Measurements from ENCODE around the gene SFMBT1.

Gene SFMBT1

DNA sequence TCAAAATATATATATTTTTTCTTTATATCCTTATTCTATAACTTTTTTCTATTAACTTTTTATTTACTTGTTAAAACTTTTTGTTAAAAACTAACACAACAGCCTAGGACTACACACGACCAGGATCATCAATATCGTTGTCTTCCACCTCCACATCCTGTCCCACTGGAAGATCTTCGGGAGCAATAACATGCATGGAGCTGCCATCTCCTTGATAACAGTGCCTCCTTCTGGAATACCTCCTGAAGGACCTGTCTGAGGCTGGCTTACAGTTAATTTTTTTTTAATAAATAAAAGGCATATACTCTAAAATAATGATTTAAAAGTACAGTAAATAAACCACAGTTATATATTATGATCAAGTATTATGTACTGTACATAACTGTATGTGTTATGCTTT is 58.9 kb downstream of the SFMBT1 start:
- DNase-seq: peak; percentile 14

DNA sequence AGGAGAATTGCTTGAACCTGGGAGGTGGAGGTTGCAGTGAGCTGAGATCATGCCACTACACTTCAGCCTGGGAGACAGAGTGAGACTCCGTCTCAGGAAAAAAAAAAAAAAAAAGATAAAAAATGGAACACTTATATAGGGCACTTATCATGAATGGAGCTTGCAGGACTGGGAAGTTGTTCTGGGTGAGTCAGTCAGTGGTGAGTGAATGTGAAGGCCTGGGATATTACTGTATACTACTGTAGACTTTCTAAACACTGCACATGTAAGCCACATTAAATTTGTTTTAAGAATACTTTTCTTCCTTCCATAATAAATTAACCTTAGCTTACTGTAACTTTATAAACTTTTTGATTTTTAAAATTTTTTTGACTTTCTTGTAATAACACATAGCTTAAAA is 59.8 kb downstream of the SFMBT1 start:
- peak; percentile 11 for DNase-seq

DNA sequence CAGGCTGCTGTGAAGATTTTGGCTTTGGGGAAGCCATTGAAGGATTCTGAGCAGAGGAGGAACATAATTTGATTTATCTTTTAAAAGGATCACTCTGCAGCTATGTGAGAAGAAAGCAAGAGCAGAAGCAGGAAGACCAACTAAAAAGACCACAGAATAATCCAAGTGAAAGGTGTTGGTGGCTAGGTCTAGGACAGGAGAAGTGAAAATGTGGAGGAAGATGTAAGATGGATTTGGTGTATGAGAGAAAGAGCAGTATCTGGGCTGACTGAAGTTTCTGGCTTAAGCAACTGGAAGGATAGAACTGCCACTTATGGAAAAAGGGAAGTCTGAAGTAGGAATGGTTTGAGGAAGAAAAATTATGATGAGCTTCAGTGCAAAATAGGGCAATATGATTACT is 62.0 kb downstream of the SFMBT1 start:
- DNase-seq: no peak

DNA sequence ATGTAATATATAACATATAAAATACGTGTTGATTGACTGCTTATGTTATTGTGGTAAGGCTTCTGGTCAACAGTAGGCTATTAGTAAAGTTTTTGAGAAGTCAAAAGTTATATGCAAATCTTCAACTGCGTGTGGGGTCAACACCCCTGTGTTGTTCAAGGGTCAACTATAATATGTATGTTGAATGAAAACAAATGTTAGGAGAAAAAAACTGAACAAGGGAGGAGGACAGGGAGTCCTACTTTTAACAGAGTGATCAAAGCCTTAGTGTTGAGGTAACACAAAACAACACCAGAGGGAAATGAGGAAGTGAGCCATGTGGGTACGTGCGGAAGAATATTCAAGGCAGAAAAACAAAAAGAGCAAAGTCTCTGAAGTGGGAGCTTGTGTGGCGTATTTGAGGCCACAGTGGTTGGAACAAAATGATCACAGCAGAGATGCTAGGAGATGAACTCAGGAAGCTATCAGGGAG is 62.5 kb downstream of the SFMBT1 start:
- DNase-seq: no peak

DNA sequence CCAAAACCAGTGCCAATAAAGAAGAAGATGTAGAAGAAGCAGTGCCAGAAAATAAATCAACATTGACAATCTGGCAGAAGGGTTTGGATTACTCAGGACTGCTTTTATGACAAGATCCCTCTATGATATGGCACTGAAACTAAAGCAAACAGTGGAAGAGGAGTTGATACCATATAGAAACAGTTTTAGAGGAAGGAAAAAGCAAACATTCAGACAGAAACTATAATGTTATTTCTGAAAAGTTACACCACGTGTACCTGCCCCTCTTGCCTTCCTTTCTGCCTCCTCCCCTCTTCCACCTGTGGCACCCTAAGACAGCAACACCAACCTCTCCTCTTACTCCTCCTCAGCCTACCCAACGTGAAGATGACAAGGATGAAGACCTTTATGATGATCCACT is 63.0 kb downstream of the SFMBT1 start:
- DNase-seq: no peak

DNA sequence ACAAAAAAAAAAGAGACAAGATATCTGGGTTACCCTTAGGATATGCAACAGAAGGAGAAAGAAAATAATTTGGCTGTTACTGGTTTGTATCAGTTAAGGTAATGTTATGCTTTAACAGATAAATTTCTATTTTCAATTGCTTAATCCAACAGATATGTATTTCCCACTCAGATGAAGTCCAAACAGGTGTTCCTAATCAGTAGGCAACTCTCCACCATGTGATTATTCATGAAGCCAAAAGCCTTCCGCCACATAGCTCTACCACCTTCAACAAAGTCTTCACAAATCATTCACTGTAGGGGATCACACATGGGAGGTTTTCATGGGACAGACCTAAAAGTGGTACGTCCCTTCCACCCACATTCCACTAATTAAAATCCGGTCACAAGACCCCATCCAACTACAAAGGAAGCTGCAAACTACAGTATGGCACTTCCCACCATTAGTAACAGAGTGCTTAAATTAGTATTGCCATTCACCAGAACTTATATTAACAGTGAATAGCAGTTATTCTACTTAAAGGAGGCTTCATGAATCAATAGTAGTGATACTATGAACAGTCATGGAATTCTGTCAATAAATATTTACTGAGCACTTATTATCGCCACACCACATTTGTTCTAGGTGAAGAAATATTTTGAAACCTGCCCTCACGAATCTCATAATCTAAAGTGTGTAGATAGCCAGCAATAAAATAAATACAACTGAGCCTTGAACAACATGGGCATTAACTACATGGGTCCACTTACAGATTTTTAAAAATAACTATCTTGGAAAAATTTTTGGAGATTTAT is 66.5 kb downstream of the SFMBT1 start:
- DNase-seq: no peak

DNA sequence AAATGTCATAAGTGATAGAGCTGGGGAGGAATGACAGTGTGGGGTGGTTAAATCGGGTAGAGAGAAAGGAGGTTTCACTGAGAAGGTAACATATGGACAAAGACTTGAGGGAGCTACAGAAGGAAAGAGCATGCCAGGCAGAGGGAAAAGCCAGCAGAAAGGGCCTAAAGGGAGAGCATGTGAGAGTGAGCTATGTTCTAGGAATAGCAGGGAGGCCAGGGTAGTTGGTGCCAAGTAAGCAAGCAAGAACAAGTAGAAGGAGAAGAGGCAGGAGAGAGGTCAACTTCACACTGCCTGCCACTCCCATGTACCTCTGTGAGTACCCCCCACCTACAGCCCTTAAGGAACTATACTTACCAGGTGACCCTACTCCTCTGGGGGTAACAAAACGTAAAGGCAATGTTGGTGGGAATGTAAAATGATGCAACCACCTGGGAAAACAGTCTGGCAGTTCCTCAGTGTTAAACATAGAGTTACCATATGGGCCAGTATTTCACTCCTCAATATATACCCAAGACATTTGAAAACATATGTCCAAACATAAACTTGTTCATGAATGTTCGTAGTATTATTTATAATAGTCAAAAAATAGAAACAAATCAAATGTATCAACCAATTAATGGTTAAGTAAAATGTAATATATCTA is 67.6 kb downstream of the SFMBT1 start:
- no peak for DNase-seq

DNA sequence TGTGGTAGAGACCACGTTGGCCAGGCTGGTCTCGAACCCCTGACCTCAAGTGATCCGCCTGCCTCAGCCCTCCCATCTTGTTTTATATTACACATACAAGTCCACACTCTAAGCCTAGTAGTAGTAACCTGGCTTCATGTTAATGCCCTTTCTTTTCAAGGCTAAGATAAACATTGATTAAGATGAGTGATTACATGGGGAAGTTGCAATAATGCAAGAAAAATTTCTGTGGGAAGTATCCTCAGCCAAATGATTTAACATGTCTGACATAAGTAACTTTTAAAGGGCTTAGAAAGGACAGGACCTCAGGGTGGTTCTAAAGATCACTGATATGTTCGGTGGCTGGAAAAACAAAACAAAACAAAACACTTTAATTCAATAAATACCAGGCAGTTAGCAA is 72.1 kb downstream of the SFMBT1 start:
- peak; percentile 2 for DNase-seq

DNA sequence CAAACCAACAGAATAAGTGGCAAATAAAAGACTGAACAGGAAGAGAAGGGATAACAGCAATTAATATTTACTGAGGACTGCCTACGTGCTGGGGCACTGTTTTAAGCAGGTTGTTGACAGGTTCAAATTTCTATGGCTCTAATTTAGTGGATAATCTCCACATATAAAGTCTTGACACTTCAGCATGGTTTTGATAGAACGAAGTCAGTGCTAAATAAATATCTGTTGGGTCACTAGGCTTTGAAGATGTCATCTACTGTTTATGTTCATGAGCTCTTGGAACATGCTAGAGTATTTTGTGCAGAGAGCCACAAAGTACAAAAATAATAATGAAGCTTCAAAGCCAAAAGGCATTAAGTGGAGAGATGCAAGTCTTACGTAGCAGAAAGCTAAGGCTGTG is 74.0 kb downstream of the SFMBT1 start:
- DNase-seq: no peak

DNA sequence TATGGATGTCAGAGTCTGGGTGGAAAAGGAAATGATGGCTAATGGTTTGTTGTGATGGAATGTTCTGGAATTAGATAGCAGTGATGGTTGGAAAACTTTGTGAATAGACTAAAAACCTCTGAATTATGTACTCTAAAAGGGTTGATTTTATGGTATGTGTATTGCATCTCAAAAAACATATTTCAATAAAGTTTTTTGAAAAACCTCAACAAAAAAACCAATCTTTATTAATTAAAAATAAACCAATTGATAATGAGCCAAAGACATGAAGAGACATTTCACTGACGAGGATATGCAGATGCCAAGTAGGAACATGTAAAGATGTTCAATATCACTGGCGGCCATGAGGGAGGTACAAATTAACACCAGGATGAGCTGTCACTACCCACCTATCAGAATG is 78.5 kb downstream of the SFMBT1 start:
- DNase-seq: no peak

DNA sequence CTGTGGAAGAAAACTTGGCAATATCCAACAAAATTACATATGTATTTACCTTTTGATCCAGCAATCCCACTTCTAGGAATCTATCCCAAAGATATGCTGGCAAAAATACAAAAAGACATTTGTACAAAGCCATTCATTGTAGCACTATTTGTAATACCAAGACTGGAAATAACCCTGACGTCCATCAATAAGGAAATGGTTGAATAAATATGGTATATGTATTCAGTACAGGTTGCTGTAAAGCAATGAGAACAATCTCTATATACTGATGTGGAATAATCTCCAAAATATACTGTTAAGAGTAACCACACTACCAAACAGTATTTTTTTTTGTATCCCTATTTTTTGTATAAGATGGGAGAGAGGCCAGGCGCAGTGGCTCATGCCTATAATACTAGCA is 83.7 kb downstream of the SFMBT1 start:
- DNase-seq: no peak

DNA sequence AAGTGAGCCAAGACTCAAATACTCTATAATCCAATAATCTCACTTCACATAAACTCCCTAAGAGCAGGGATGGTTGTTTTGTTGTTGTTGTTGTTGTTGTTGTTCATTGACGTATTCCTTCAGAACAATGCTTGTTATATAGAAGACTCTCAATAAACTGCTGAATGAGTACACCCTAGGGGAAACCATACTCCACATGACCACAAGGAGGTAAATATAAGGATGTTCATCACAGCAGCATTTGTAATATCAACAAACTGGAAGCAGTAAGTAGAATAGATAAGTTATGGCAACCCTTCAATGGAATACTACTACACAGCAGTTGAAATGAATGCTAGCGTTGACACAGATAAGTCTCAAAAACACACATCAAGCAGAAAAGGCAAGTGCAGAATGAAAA is 86.1 kb downstream of the SFMBT1 start:
- no peak for DNase-seq

DNA sequence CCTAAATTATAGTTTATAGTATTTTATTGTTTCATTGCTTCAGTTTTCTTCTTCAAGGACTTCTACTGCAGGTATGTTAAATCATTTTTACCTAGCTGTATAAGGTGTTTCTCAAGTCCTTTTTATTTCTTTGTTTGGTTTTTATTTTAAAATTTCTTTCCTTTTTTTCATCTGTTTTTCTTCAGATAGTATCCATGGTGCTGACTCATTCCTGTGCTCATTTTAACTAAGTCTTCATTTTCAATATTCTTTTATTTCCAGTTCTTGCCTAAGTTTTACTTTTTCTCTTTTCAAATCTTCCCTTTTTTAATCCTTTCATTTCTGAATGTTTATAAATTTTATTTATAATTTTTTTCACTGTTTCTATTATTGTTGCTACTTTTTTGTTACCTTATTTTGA is 106.3 kb downstream of the SFMBT1 start:
- no peak for DNase-seq

DNA sequence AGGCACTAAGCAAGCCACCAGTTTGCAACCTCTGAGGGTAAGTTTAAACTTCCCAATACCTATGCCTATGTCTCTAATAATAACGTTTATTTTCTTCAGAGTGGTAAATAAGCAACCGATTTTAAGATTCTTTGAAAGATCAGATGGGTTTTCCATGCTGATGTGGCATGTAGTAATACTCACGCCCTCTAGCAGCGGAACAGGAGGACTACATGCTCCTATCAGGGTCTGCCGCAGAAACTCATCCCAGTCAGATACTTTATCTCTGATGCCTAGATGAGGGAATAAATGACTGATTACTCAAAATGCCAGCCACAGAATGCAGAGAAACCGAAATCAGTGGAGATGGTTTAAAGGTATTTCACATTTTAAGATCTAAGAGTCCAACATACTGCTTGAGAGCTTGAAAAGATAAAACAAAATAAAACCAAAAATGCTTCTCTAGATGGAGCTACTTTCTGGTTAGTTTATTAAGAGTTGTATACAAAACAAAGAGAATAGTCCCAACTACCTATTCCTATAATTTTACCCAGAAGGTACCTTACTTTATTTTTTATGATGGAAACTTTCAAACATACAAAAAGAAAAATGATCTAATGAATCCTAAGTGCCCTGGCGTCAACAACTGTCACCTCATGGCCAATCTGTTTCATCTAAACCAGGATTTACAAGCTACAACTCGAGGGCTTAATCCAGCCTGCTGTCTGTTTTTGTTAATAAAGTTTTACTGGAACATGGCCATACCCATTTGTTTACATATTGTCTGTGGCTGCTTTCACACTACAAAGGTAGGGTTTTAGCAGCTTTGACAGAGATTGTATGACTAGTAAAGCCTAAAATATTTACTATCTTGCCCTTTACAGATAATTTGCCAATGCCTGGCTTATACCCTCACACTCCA is 111.0 kb downstream of the SFMBT1 start:
- DNase-seq: peak; percentile 52

DNA sequence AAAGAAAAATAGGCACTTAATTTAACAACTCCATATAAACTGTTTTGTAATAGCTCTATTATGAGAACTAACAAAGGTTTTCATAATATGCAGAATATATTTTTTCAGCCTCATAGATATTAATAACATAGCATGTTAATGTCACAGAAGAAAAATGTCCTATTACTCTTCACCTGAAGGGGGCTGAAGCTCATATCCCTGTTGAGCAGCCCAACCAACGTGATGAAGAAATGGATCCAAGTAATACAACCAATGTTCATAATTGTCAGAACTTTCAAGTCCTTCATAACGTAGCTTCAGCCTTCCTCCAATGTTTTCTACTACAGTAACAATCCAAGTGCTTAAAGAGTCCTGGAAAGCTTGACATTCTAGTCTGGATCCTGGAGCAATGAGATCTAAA is 114.0 kb downstream of the SFMBT1 start:
- DNase-seq: no peak

DNA sequence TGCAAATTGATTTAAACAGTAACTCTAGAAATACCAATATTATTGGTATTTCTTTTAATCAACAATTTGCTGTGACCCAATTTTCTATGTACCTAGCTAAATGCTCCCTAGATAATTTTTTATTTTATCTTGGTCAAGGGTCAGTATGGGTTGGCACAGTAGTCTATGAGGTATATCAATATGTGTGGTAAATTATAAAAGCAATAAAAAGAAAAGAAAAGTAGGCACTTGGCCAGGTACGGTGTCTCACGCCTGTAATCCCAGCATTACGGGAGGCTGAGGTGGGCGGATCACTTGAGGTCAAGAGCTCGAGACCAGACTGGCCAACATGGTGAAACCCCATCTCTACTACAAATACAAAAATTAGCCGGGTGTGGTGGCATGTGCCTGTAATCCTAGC is 114.5 kb downstream of the SFMBT1 start:
- DNase-seq: no peak

DNA sequence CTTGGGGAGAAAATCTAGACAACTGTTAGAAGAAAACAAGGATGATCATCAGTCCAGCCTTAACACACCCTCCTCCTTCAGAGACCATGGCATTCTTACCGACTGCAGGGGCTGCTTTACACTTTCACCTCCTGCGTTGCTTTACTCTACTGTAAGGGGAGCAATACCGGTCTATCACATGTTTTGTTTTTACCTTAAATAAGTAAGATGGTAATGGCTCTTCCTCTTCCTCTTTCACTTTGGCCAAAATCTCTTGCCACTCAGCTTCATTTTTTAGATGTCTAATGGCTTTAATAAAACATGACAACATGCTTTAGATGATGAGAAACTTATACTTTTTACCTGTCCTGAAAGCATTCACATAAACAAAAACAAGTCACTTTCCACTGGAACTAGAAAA is 115.1 kb downstream of the SFMBT1 start:
- no peak for DNase-seq

DNA sequence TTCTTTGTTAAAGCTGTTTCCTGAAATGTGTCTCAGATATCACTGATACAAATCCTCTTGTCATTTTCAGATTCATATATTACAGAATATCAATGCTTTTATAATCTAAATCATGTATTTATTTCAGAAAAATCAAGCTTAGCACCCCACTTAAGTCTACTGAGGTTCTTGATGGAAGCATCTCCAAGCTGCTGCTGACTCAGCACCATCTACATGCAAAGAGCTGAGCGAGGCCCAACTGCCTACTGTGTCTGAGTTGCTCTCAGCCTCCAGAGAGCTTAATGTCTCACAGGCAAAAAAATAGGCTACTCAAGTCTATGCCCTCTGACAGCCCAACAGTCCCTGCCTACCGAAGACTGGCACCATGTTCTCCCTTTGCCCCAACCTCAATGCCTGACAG is 119.3 kb downstream of the SFMBT1 start:
- no peak for DNase-seq

DNA sequence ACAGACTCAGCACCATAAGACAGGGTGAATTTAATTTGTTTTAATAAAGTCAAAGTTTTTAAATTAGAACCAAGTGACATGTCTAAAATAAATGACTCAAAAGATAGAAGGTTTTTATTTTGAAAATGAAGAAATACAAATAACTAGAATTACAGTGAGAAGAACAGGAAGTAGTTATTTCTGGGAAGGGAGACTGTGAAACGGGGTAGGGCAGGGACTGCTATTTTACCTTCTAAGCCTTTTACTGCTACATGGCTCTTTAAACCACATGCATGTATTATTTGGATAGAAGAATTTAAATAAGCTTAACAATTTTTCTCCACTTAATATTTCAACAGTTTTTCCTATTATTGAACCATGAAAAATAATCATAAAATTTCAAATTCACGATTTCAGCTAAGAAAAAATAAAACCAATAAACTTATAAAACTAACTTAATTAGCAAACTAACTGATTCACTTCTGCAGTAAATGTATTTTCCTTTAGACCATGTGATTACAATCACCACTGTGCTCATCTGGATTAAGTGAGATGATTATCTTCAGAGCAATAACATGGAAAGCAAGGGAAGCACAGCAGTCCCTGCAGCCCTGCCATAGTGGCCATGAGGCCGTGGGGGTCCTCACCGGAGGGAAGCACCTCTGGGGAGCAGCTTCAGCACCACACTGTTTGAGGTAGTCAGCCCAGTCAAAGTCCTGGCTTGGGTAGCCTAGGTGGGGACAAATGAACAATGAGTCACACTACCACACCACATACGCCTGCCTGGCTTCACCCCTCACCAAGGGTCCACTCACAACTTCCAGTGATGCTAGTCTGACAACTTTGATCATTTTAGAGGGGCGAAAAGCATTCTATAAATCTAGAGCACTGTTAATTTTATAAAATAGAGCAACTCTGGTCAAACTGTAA is 120.2 kb downstream of the SFMBT1 start:
- no peak for DNase-seq

DNA sequence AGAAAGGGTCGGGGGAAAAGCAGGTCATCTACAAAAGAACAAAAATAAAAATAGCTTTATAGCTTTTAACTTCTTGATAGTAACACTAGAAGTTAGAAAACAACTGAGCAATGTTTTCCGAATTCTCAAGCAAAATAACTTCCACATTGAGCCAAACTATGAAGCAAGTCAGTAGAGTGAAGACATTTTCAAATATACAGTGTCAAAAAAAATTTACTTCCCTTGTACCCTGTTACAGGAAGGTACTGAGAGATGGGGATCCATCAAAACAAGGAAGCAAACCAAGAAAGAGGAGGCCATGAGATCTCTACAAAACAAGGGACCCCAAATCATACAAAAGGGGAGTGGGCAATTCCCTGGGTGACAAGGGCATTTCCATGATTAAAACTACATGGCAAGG is 121.9 kb downstream of the SFMBT1 start:
- no peak for DNase-seq

DNA sequence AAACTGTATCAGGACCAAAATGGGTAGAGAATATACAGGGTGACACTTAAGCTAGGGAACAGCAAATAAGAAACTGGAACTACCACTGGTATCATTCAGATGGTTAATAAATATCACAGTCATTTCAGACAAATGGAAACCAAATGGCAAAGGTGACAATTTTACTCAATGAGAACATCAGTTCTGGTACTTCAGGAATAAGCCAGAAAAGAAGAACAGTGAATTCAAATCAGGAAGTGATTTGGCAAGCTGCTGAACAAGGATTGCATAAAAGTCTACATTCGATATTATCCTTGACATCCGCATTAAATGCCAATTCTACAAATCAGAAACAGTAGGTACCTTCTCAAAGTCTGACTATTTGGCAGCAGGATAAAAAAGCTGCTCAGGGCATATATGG is 125.0 kb downstream of the SFMBT1 start:
- no peak for DNase-seq

DNA sequence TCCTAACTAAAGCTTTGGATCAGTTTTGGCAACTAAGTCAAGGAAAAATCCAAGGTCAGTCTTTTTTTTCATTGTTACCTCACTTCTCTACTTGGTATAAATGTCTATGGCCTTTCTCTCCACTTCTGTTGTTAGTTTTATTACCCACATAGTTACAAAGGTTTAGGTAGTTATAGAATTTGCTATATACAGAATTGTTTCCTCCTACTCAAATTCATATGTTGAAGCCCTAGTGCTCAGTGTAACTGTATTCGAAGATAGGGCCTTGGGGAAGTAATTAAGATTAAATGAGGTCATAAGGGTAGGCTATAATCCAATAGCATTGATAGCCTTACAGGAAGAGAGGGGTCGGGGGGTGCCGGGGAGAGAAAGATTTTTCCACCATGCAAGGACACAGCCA is 128.8 kb downstream of the SFMBT1 start:
- no peak for DNase-seq

DNA sequence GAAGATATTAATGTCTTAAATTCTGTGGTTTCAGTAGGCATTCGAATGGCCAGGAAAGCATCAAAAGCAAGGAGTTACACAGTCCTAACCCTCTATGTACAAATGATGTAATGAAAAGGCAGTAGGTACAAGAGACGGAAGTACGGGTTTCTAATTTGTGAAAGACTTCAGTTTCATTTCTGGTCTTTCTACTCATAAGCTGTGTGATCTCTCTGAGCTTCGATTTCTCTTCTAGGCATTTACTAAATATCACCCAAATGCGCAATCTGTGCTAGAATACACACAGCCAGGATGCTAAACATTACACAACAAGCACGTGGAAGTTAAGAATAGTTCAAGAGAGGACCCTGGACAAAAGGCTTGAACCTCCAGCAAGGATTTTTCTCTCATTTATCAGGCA is 130.6 kb downstream of the SFMBT1 start:
- DNase-seq: no peak

All from fibroblast of skin of right biceps (primary cell).